HG03378 (cell line): ENCODE data around the gene TDRD9.

Experiments used
- ATAC-seq: cut with Tn5 transposase; IDR thresholded peaks from one replicate; pipeline ENCODE4 v1.9.1; 2021; ENCODE audit warnings: mild to moderate bottlenecking, moderate library complexity; ENCODE audit not compliant: unreplicated experiment

Gene TDRD9

GRCh38 chr14:104066279-104066678 is 138.0 kb downstream of the TDRD9 start:
- no peak for ATAC-seq

- ATAC-seq = no peak
Measured at GRCh38 chr14:104066719-104067295, 138.6 kb downstream of the TDRD9 start.

GRCh38 chr14:104069541-104069940 is 141.3 kb downstream of the TDRD9 start:
- no peak for ATAC-seq

GRCh38 chr14:104072586-104072985 is 144.3 kb downstream of the TDRD9 start:
- no peak for ATAC-seq

- no peak for ATAC-seq
Measured at GRCh38 chr14:104073764-104074163, 145.5 kb downstream of the TDRD9 start.

GRCh38 chr14:104075530-104076151 is 147.4 kb downstream of the TDRD9 start:
- no peak for ATAC-seq

GRCh38 chr14:104076743-104077142 is 148.5 kb downstream of the TDRD9 start:
- no peak for ATAC-seq

GRCh38 chr14:104078031-104078455 is 149.8 kb downstream of the TDRD9 start:
- ATAC-seq = no peak

GRCh38 chr14:104080376-104081260 is 152.4 kb downstream of the TDRD9 start:
- ATAC-seq = no peak

- no peak for ATAC-seq
Measured at GRCh38 chr14:104081261-104081835, 153.1 kb downstream of the TDRD9 start.

- ATAC-seq = no peak
Measured at GRCh38 chr14:104081951-104082464, 153.8 kb downstream of the TDRD9 start.

GRCh38 chr14:104082807-104083206 is 154.6 kb downstream of the TDRD9 start:
- ATAC-seq = no peak

- ATAC-seq = no peak
Measured at GRCh38 chr14:104084251-104085002, 156.2 kb downstream of the TDRD9 start.

GRCh38 chr14:104085032-104085888 is 157.0 kb downstream of the TDRD9 start, which contains the start of gene ASPG:
TSS of gene ASPG (plus strand) at chr14:104085700. CDS start at chr14:104085771, 71 bp downstream.
- no peak for ATAC-seq

- ATAC-seq = no peak
Measured at GRCh38 chr14:104085889-104086201, 157.6 kb downstream of the TDRD9 start.

- no peak for ATAC-seq
Measured at GRCh38 chr14:104086210-104086660, 158.0 kb downstream of the TDRD9 start.

- ATAC-seq = no peak
Measured at GRCh38 chr14:104086661-104087461, 158.6 kb downstream of the TDRD9 start.

- ATAC-seq = no peak
Measured at GRCh38 chr14:104087505-104087904, 159.2 kb downstream of the TDRD9 start.
